Astrocyte of the cerebellum (primary cell): ENCODE measurements around the gene RWDD2A.
"Not testable (repeated sequence)": the region's sequence is repeated elsewhere in the genome, so short reads cannot be mapped to it uniquely, and the experiment has no call there.

Source experiments
- DNase-seq: peaks from one replicate; pipeline ENCODE4 v3.0.0-alpha.2; 2011; ENCODE audit warnings: low read depth
- H3K4me3 ChIP-seq: 2 replicates; pipeline ENCODE4 v1.5.1; 2011; ENCODE audit warnings: mild to moderate bottlenecking, low read depth, low read length, moderate library complexity
- CTCF ChIP-seq: IDR thresholded peaks from 2 replicates; pipeline ENCODE4 v1.5.1; 2012; ENCODE audit warnings: low read length, low read depth, moderate library complexity, mild to moderate bottlenecking; ENCODE audit errors: missing control alignments
- in situ Hi-C: cut with HindIII; loops from 2 replicates; pipeline ENCODE4 v1.10.0; 2017; ENCODE audit warnings: low sequenced_read_pairs

The RWDD2A gene

GRCh38 chr6:83182114-83182513, 11.0 kb upstream of the RWDD2A start:
- DNase-seq, result no peak
- in situ Hi-C loops, result no loop called here
- no peak for TF ChIP-seq CTCF
- no peak overlapping the region for H3K4me3 ChIP-seq

GRCh38 chr6:83183082-83183828, 9.9 kb upstream of the RWDD2A start:
- no peak overlapping the region for H3K4me3 ChIP-seq
- no peak for TF ChIP-seq CTCF
- no peak for DNase-seq
- in situ Hi-C loops, result no loop called here

- no peak overlapping the region for H3K4me3 ChIP-seq
- no peak for DNase-seq
- no peak for TF ChIP-seq CTCF
- in situ Hi-C loops, result no loop called here
Measured at GRCh38 chr6:83185096-83185495, 8.1 kb upstream of the RWDD2A start.

DNA sequence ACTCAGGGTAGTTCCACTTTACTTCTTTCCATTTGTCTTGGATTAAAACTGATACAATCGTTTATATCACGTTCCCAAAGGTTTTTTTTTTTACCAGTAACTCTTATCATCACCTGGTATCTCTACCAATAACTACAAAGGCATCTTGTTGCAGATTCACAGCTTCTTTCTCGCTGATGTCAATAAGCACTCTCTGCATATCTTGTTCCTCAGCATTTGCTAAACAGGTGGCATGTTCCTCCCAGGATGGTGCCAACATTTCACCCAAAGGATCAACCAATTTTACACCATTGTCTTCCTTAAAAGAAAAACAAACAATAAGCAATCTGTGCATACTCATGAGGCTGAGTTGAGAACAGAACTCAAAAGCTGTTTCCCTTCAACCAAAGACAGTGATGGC, 4.7 kb upstream of the RWDD2A start:
- H3K4me3 ChIP-seq, result no peak overlapping the region
- TF ChIP-seq CTCF, result no peak
- no peak for DNase-seq
- in situ Hi-C loops, result no loop called here

GRCh38 chr6:83190626-83191025, 2.5 kb upstream of the RWDD2A start:
- no peak for DNase-seq
- no peak overlapping the region for H3K4me3 ChIP-seq
- no peak for TF ChIP-seq CTCF
- in situ Hi-C loops, result no loop called here

DNA sequence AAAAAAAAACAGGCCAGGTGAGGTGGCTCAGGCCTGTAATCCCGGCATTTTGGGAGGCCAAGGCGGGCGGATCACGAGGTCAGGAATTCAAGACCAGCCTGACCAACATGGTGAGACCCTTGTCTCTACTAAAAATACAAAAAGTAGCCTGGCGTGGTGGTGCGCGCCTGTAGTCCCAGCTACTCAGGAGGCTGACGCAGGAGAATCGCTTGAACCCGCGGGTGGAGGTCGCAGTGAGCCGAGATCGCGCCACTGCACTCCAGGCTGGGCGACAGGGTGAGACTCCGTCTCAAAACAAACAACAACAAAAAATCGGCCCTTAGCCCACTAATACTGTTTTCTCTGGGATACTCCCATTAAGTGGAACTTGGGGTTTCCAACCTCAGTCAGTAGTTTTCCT, 1.2 kb upstream of the RWDD2A start:
- in situ Hi-C loops, DNase-seq: not testable (repeated sequence)
- H3K4me3 ChIP-seq, result peak overlapping the region; percentile 90

DNA sequence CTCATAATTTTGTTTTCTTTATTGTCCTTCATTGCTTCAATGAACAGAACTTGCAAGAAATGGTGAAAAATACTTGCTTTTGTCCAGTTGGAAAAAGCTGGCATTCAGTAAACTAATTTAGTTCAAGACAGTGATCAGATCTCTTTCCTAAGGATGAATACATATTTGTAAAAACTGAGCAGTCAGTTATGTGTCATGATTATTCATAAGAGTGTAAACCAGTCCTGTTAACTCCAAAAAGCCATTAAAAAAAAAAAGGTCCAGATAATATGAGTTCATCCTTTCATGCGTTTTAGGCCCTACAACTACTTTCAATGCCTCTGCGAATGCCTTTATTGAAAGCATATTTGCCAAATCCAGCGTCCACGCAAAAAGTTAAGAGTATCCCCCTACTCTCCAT, 701 bp upstream of the RWDD2A start:
- in situ Hi-C loops, result no loop called here
- TF ChIP-seq CTCF, result no peak
- DNase-seq, result no peak
- H3K4me3 ChIP-seq, result peak overlapping the region; percentile 90
